Effector memory CD8-positive, alpha-beta T cell (primary cell): ENCODE measurements around the gene CLEC3A.
"Not testable (repeated sequence)": the region's sequence is repeated elsewhere in the genome, so short reads cannot be mapped to it uniquely, and the experiment has no call there.

Source experiments
- ATAC-seq: fragments of 150-1000 bp; cut with Tn5 transposase; replicated peaks from 2 replicates; pipeline ENCODE4 v1.10.0; 2021; ENCODE audit warnings: mild to moderate bottlenecking, moderate library complexity
- DNase-seq, 3 experiments: peaks; one replicate each; pipeline ENCODE4 v3.0.0; 2021
- H3K27ac Mint-ChIP-seq, 2 donors: one replicate each; pipeline ENCODE4 v1.8.0; 2022; ENCODE audit warnings: mild to moderate bottlenecking in 2 of 2, mixed read lengths in 2 of 2, moderate library complexity in 2 of 2
- H3K27me3 Mint-ChIP-seq, 2 donors: one replicate each; pipeline ENCODE4 v1.8.0; 2022; ENCODE audit warnings: mixed read lengths in 2 of 2
- H3K36me3 Mint-ChIP-seq: one replicate; pipeline ENCODE4 v1.8.0; 2022; ENCODE audit warnings: mild to moderate bottlenecking, moderate library complexity, mixed read lengths; ENCODE audit not compliant: insufficient read depth
- H3K4me1 Mint-ChIP-seq, 2 donors: one replicate each; pipeline ENCODE4 v1.8.0; 2022; ENCODE audit warnings: low read depth in 2 of 2, mixed read lengths in 2 of 2
- H3K4me3 Mint-ChIP-seq, 2 donors: one replicate each; pipeline ENCODE4 v1.8.0; 2022; ENCODE audit warnings: mild to moderate bottlenecking in 2 of 2, mixed read lengths in 2 of 2, moderate library complexity in 2 of 2
- H3K9me3 Mint-ChIP-seq, 2 donors: one replicate each; pipeline ENCODE4 v1.8.0; 2022; ENCODE audit warnings: mixed read lengths in 2 of 2
- total RNA-seq, 9 experiments: gene quantifications; one replicate each; lab custom pipeline; 2026; lab: John Stamatoyannopoulos, UW

CLEC3A gene
- total RNA-seq, result 0 reads per million in 9 experiments

- H3K36me3 Mint-ChIP-seq, result no peaks in the 10 kb centered on the region
- no peaks in the 10 kb centered on the region for H3K4me1 Mint-ChIP-seq
- no peak within 1 kb of the TSS for H3K27ac Mint-ChIP-seq
Observed at GRCh38 chr16:78022347-78023060, at the start of gene CLEC3A. Gene CLEC3A, plus strand, starts transcription at chr16:78022548. Its CDS starts 79 bp downstream, at chr16:78022627.

DNA sequence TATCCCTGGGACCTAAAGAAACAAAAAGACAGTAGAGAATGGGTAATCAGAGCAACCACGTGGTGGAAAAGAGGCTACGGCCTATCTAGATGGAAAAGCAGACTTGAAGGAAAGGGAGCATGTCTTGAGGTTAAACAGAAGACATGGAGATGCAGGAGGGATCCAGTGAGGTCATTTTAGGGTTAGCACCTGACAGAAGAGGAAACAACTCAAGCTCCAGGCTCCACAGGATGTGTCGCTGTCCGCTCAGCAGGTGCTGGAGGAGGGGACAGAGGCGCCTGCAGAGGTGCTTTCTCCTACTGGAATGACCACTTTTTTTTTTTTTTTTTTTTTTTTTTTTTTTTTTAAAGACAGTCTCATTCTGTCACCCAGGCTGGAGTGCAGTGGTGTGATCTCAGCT is 47.5 kb upstream of the CLEC3A start:
- Mint-ChIP-seq H3K4me1 (no peaks in the 10 kb centered on the region), H3K9me3 (no peaks in the 10 kb centered on the region), H3K27ac (no peak overlapping the region), H3K27me3 (peaks cover 24 to 61% of the 10 kb centered on the region in 2 donors), H3K4me3 (no peak overlapping the region), H3K36me3 (no peaks in the 10 kb centered on the region)
- DNase-seq (no peak), ATAC-seq (no peak)

More at GRCh38 chr16:78022347-78023060, at the start of gene CLEC3A:
- DNase-seq, result no peak
- H3K4me3 Mint-ChIP-seq, result no peak within 1 kb of the TSS
- ATAC-seq, result no peak
- no peaks in the 10 kb centered on the region for H3K9me3 Mint-ChIP-seq
- peaks cover 20 to 40% of the 10 kb centered on the region in 2 donors for H3K27me3 Mint-ChIP-seq

DNA sequence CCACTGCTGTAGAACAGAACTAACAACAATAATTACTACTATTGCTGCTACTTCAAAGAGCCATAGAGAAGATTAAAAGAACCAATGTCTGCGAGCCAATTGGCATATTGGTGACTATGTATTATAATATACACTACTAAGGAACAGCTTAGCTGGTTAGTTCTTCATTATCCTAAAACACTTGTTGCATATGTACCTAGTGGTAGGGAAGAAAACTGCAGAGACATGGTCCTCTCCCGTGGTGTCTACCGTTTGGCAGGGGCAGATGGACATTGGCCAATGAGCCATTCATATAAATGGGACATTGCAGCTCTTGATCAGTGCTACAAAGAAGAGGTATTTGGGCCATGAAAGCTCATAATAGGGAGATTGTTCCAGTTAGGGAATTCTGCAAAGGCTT is 46.4 kb upstream of the CLEC3A start:
- no peak for ATAC-seq

DNA sequence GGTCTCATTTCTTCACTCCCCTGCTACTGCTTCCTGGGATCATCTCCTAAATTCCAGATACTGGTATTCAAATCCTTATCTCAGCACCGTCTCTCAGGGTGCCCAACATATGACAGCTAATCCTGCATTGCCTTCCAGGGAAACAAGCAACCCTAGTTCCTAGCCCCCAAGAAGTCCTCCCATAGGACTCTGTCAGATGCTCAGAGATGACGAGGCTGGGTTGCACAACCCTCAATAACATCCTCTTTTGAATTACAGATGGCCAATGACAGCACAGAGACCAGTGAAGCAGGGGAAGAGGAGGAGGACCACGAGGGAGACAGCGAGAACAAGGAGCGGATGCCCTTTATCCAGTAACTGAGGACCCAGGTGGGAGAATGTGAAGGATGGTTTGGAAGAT is 45.0 kb upstream of the CLEC3A start:
- Mint-ChIP-seq H3K27ac (no peak overlapping the region), H3K36me3 (no peaks in the 10 kb centered on the region), H3K27me3 (peaks cover 17 to 53% of the 10 kb centered on the region in 2 donors), H3K4me3 (no peak overlapping the region), H3K4me1 (no peaks in the 10 kb centered on the region), H3K9me3 (no peaks in the 10 kb centered on the region)
- DNase-seq (no peak), ATAC-seq (no peak)

More for the DNA sequence above, 46.4 kb upstream of the CLEC3A start:
- Mint-ChIP-seq H3K4me3 (no peak overlapping the region), H3K27ac (no peak overlapping the region), H3K36me3 (no peaks in the 10 kb centered on the region), H3K27me3 (peaks cover 24 to 61% of the 10 kb centered on the region in 2 donors), H3K9me3 (no peaks in the 10 kb centered on the region), H3K4me1 (no peaks in the 10 kb centered on the region)
- DNase-seq, result no peak

DNA sequence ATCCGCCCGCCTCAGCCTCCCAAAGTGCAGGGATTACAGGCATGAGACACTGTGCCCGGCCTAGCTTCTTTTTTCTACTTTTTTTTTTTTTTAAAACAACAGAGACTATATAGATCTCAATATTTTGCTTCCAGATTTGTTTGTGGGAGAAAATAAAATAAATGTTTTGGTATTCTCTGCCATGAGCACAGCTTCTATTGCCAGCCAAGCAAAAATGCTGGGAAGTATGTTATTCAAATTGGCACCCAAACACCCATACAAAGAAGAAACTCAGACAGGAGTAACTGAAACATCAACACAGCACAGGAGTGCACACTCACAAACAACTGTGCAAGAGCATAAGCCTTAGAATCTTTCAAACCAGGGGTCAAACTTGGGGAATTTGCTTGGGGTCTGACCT is 37.2 kb upstream of the CLEC3A start:
- DNase-seq, result no peak

DNA sequence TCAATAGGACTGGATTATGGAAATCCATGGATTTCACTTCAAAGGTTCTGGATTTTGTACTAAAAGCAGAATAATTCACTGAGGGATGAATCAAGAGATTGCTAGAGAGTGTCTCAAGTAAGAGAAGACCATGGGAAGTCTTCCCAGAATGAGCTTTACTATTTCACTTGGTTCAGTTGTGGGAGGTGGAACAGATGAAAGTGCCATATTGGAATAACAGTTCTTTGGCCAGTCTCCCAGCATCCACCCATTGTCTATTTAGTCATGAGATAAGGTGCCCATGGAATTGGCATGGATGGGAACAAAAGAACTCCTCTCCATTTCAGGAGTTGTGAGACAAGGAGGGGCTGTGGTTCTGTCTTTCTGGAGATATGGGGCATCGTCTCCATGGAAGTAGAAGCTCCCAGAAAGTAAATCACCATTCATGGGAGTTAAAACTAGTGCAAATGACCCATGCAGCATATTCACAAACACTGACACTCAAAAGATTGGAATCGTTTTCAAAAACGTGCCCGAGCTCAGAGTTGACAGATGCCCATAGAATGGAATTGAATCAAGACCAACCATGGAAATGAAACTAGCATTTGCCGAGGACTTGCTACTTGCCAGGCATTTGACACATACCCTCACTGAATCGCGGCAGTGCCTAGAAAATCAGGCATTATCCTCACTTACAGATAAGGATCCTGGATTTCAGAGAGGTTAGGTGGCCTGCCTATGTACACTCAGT is 36.2 kb upstream of the CLEC3A start:
- peaks cover 27 to 33% of the 10 kb centered on the region in 2 donors for H3K27me3 Mint-ChIP-seq
- no peaks in the 10 kb centered on the region for H3K9me3 Mint-ChIP-seq
- ATAC-seq (no peak), DNase-seq (no peak)
- no peaks in the 10 kb centered on the region for H3K4me1 Mint-ChIP-seq
- H3K36me3 Mint-ChIP-seq, result no peaks in the 10 kb centered on the region
- H3K4me3 Mint-ChIP-seq, result no peak overlapping the region
- H3K27ac Mint-ChIP-seq, result no peak overlapping the region

More for the DNA sequence above, 37.2 kb upstream of the CLEC3A start:
- Mint-ChIP-seq H3K4me3 (no peak overlapping the region), H3K9me3 (no peaks in the 10 kb centered on the region), H3K36me3 (no peaks in the 10 kb centered on the region), H3K4me1 (no peaks in the 10 kb centered on the region), H3K27me3 (peaks cover 27 to 30% of the 10 kb centered on the region in 2 donors), H3K27ac (no peak overlapping the region)
- no peak for ATAC-seq

DNA sequence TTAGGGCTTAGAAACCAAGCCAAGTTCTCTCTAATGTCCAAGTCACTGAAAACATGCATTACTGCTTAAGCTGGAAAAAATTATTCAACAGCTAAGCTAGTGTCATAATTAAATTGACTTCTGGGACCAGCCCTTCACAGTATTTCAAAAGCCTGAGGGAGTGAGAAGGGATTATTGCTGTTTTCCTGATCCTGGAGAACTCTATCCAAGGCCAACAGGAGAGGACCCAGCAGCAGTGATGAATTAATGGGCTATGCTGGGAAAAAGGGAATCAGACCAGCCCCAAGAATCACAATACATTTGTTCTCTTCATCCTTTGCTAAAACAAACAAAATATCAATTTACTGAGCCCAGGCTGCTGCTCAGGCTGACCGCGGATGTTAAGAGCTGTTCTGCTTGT is 34.5 kb upstream of the CLEC3A start:
- DNase-seq, result no peak
- peaks cover 32 to 42% of the 10 kb centered on the region in 2 donors for H3K27me3 Mint-ChIP-seq
- no peak overlapping the region for H3K27ac Mint-ChIP-seq
- no peaks in the 10 kb centered on the region for H3K9me3 Mint-ChIP-seq
- no peak overlapping the region for H3K4me3 Mint-ChIP-seq
- no peak for ATAC-seq
- no peaks in the 10 kb centered on the region for H3K36me3 Mint-ChIP-seq
- no peaks in the 10 kb centered on the region for H3K4me1 Mint-ChIP-seq

- Mint-ChIP-seq H3K27ac (no peak overlapping the region), H3K4me3 (no peak overlapping the region), H3K36me3 (no peaks in the 10 kb centered on the region), H3K9me3 (no peaks in the 10 kb centered on the region), H3K4me1 (no peaks in the 10 kb centered on the region), H3K27me3 (peaks cover 27 to 37% of the 10 kb centered on the region in 2 donors)
- no peak for DNase-seq
- no peak for ATAC-seq
Observed at GRCh38 chr16:77989846-77990245, 32.5 kb upstream of the CLEC3A start.

- H3K9me3 Mint-ChIP-seq, result peaks cover 1 to 2% of the 10 kb centered on the region in 2 donors
- no peaks in the 10 kb centered on the region for H3K36me3 Mint-ChIP-seq
- H3K27ac Mint-ChIP-seq, result no peak overlapping the region
- H3K27me3 Mint-ChIP-seq, result peaks cover 21 to 30% of the 10 kb centered on the region in 2 donors
- DNase-seq, result no peak
- H3K4me3 Mint-ChIP-seq, result no peak overlapping the region
- H3K4me1 Mint-ChIP-seq, result no peaks in the 10 kb centered on the region
- no peak for ATAC-seq
Observed at GRCh38 chr16:77991701-77992100, 30.6 kb upstream of the CLEC3A start.

- not testable (repeated sequence) for H3K4me3 Mint-ChIP-seq, H3K4me1 Mint-ChIP-seq, H3K9me3 Mint-ChIP-seq, H3K27ac Mint-ChIP-seq, H3K36me3 Mint-ChIP-seq, ATAC-seq, DNase-seq
- H3K27me3 Mint-ChIP-seq, result peaks cover 21 to 30% of the 10 kb centered on the region in 2 donors
Observed at GRCh38 chr16:77992381-77992780, 30.0 kb upstream of the CLEC3A start.

GRCh38 chr16:77993111-77993985 is 29.0 kb upstream of the CLEC3A start:
- no peak for ATAC-seq
- no peak overlapping the region for H3K4me3 Mint-ChIP-seq
- H3K36me3 Mint-ChIP-seq, result no peaks in the 10 kb centered on the region
- peaks cover 23 to 33% of the 10 kb centered on the region in 2 donors for H3K27me3 Mint-ChIP-seq
- no peak for DNase-seq
- no peak overlapping the region for H3K27ac Mint-ChIP-seq
- H3K4me1 Mint-ChIP-seq, result no peaks in the 10 kb centered on the region
- H3K9me3 Mint-ChIP-seq, result peaks cover 2 to 5% of the 10 kb centered on the region in 2 donors

GRCh38 chr16:77995843-77996455 is 26.4 kb upstream of the CLEC3A start:
- Mint-ChIP-seq H3K4me1 (no peaks in the 10 kb centered on the region), H3K36me3 (no peaks in the 10 kb centered on the region)

More at GRCh38 chr16:77995843-77996455, 26.4 kb upstream of the CLEC3A start:
- H3K27me3 Mint-ChIP-seq, result peaks cover 31% of the 10 kb centered on the region in 2 donors
- no peak for DNase-seq
- peaks cover 2 to 5% of the 10 kb centered on the region in 2 donors for H3K9me3 Mint-ChIP-seq
- H3K27ac Mint-ChIP-seq, result no peak overlapping the region
- ATAC-seq, result no peak
- H3K4me3 Mint-ChIP-seq, result no peak overlapping the region
